Right forelimb (tissue), 1 donor: ENCODE measurements around the gene RARRES1.

ENCODE experiments used
- DNase-seq: peaks from one replicate; pipeline ENCODE4 v3.0.0-alpha.2; 2018

The RARRES1 gene

DNA sequence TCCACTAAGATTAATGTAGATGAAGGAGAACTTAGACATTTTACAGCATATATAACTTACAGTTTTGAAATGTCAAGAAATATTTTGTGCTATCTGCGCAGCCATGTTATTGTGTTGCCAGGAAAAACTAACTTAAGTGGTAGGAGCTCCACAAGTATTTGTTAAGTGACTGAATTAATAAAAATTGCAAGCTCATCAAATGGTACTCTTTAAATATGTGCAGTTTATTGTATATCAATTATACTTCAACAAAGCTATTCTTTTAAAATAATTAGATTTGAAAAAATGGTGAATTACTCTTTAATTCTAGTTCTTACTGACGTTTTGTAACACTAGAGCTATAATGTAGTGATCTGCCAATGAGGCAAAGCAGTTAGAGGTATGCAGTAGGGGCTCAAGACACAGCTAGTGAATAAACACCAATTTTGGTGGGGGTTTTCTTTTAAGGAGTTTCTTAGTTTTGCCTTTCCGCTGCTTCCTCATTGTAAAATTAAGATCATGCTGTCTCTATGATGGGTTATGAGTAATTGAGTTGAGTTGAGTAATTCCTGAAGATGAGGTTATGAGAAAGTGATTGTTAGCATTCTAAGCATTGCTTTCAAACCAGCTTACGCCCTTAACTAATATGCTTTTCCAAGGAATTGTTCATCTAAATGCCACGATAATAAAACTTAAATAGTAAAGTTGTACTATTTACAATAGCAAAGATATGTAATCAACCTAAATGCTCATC is 48.9 kb downstream of the RARRES1 start:
- no peak for DNase-seq

- DNase-seq, result no peak
These were observed 51.4 kb downstream of the RARRES1 start for GRCh38 chr3:158680861-158681260.

DNA sequence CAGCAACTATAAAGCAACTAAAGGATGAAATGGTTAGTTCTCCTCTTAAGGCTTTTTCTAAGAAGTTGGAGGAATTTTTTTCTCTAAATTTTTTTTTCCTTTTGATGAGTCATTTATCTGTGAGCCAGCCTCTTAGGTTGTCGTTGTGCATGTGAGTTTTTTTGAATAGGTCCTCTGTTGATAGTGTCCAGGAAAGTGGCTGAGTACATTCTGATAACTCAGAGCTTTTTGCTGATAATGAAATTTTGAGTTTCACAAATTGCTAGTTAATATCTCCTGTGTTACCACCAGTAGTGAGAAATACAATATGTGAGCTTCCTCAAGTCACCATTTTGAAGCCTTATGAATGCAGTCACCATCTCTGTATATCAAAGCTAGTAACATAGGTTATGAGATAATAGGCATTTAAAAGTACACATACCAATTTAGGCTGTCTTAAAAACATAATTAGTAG is 52.7 kb downstream of the RARRES1 start:
- no peak for DNase-seq

DNA sequence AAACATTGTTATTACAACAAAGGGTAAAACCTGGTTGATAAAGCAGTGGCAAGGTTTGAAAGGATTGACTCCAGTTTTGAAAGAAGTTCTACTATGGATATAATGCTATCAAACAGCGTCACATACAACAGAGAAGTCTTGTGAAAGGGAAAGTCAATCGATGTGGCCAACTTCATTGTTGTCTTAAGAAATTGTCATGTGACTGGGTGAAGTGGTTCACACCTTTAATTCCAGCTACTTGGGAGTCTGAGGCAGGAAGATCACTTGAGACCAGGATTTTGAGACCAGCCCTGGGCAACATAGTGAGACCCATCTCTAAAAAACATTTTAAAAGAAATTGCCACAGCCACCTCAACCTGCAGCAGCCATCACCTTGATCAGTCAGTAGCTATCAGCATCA is 53.6 kb downstream of the RARRES1 start:
- no peak for DNase-seq

DNA sequence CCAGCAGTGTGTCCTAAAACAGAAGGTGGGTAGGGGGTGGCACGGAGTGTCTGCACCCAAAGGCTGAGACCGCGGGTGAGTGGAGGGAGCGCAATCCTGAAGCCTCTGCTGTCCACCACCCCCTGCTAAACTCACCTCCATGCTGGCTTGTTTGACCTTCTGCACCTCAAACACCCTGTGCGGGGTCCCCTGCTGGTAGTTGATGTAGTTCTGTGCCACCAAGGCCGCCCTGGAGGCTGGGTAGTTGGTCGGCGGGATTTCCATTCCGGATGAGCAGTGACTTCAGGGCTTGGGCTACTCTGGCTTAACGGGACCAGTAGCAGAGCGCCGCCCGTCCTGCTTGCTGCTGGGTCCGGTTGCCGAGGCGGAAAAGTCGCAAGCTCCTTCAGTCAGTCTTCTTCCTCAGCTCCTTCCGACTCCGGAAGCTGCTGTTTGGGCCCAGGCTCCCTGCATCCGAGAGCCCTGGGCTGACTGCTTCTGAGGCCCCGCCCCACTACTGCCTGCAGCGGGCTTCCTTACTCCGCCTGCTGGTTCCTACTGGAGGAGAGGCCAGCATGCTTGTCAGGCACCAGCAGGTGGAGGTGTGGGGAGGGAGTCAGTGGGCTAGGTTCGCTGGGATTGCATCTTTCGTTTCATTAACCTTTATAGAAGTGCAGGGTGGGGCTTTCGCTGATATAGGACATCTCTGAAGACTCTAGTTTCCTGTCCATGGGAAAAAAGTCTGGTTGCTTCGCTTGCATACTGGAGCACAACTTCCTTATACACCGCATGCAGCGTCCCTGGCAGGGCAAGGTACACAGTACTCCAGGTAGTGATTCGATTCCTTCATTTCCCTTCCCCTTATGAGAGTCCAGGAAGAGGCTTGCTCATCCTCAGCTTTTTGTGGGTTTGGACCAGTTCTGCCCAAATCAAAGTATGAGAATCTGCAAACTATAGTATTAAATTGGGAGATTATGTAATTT is 59.8 kb downstream of the RARRES1 start, which contains the start of gene LXN:
Gene LXN (minus strand): TSS at position 434 of the 962 bp plus-strand sequence. CDS start 170 bp downstream, at position 264.
- peak; percentile 82 for DNase-seq

DNA sequence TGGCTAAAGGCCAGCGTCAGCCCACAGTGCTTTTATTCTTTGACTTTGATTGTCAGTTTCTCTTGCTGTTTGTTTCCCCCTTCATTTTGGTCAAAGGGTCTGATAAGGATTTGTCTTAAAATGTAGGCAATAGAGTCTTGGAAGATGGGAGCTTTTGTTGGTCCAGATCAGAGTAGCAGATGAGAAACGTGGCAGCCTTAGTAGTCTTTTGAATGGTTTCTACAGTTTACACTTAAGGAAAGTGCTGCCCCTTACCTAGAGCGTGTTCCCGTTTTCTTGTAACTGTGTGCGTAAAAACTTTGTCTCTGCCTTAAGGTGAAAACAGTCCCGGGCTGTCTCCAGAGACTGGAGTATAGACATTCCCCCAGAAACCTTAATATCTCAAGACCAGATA is 60.4 kb downstream of the RARRES1 start:
- no peak for DNase-seq

DNA sequence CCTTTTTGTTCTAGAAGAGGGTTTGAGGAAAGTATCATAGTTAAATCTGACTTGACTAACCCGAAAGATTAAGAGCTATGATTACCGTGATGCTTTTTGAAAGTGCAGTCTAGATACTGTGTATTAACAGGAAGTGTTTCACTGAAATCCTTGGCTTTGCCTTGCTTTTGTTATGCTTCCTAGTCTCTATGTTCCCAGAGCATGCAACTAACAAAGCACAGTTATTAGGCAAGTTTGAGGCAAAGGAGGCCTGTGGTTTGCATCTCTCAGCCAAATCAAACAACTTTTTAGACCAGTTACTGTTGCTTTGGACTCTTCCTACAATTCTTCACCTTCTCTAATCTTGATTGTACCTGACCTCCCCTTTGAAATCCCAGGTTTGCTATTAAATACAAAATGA is 63.8 kb downstream of the RARRES1 start:
- DNase-seq, result no peak

DNA sequence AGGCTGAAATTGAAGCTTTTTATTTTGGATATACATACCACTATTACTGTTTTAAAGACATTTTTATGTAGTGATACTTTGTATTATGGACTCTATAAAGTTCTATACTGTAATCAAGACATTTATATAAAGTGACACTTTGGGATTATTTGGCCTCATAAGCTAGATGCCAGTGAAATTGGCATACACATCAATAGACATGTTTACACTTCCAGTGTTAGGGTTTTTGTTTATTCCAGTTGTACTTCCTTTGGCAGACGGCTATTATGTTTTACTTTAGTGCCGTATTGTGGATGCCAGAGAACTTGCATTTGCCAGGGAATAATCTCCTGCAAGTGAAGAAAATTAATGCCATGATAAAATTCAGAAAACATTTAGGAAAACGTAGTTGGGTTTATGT is 65.8 kb downstream of the RARRES1 start:
- DNase-seq, result no peak

DNA sequence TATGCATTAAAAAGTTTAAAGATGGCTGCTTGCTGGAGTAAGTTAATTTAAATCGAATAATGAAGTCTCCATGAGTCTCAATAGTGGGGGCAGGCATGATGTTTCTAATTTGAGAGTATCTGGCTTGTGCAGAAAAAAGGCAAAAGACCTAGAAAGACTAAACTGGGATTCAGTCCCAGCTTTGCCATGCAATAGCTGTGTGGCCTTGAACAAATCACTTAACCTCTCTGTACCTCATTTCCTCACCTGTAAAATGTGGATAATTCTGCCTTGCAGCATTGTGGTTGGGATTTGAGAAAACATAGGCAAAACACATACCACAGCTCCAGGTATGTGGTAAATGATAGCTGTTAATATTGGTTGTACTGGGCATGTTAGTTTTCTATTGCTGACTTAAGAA is 68.4 kb downstream of the RARRES1 start:
- DNase-seq, result no peak

- no peak for DNase-seq
These were observed 69.0 kb downstream of the RARRES1 start for GRCh38 chr3:158663246-158663645.

DNA sequence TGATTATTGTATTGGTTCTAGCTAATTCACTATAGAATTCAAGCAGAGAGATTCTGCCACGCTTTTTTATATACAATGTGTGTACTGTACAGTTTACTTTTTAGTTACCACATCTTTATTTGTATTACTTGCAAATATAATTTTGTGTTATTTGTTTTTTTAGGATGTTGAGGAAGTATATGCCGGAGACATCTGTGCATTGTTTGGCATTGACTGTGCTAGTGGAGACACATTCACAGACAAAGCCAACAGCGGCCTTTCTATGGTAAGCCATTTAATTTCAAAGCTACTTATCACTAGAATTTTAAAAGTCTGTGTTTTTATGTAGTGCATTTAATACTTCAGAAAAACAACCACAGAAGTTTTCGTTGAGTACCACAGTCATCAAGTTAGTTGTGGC is 71.5 kb downstream of the RARRES1 start:
- DNase-seq, result no peak

GRCh38 chr3:158659454-158660237 is 72.6 kb downstream of the RARRES1 start:
- DNase-seq, result no peak

DNA sequence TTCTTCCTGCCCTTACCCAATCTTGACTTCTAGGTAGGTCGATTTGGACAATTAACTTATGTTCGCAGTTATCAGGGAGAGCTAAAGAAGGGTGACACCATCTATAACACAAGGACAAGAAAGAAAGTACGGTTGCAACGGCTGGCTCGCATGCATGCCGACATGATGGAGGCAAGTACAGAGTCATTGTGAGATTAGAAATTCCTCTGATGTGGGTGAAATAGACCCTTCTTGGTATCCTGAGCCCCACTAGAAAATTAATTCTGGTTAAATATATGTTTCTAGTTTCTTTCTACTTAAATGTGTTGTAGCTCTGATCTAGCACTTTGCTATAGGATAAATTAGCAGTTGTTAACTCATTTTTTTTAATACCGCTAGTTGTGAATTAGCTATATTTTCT is 73.4 kb downstream of the RARRES1 start:
- DNase-seq, result no peak

- DNase-seq, result no peak
These were observed 79.8 kb downstream of the RARRES1 start for GRCh38 chr3:158652463-158652862.

DNA sequence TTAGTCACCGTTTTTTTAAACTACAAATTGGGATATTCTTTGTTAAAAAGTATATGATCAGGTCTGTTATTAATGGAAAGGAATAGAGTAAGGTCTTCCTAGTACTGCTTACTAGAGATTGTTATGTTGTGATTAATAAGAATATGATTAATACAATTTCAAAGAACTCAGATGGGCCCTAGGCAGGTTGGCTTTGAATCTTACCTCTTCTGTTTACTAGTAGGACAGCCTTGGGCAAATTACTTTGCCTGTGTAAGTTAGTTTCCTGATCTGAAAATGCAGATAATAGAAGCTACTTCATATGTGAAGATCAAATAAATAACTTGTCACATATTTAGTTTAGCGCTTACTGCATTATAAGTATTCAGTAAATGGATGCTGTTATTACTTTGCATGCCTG is 81.1 kb downstream of the RARRES1 start:
- DNase-seq, result no peak

DNA sequence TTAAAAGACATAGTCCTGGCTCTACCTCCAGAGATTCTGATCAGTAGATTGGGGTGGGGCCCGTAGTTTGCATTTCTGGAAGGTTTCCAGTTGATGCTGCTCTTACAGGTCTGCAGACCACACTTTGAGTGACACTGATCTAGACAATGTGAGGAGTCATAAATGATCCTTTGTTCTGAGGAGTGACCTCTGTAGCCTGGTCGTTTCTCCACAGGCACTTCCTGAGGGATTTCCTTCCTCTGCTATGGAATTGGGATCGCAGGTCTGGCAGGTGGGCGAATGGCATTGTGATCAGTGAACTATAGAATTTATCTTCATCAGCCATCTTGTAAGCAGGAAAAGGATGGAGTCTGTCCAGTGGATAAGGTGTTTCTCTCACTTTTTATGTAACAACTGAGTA is 82.5 kb downstream of the RARRES1 start:
- DNase-seq, result no peak
